H1 (cell line): ENCODE results near the gene PRKN. TPM values are rescaled to one million over a fixed set of nuclear protein-coding genes. Genes with fewer than 3 reads are reported as not detected.

ENCODE experiments used
- HDAC6 ChIP-seq: IDR thresholded peaks from one replicate; pipeline ENCODE4 v1.7.1; 2012; ENCODE audit warnings: low read depth, mild to moderate bottlenecking, inconsistent platforms, low read length, moderate library complexity
- TAF7 ChIP-seq: optimal IDR thresholded peaks from 2 replicates; pipeline ENCODE3; 2011; ENCODE audit warnings: low read depth, mild to moderate bottlenecking, inconsistent platforms, low read length, moderate library complexity, borderline replicate concordance
- polyA plus RNA-seq, 7 experiments: library from polyadenylated mRNA; depleted of rRNA in 3 of 7; stranded (reverse) in 5 of 7; unstranded in 2 of 7; fragments of >200 nt in 5 of 7; fragments of 200-250 nt in 2 of 7; gene quantifications; 1 replicate in 5 of 7; 2 replicates in 1 of 7; 4 replicates in 1 of 7; pipeline versions ENCODE4 v1.2.1 to v1.2.3, GENCODE V29; 2011 to 2013; ENCODE audit warnings: missing spikeins in 2 of 7, mixed read lengths in 2 of 7
- total RNA-seq: library from RNA; stranded (reverse); fragmentation: NEBNext Ultra II Directional; extraction: Animal tissue kit (Norgen Biotek cat#: 25700); gene quantifications from 2 replicates; pipeline ENCODE4 v1.2.1, GENCODE V29; 2021
- TF ChIP-seq, protein P1 (sequence below): fragments of 300-600 bp; sonication (generic); IDR thresholded peaks from 2 replicates; pipeline ENCODE4 v1.7.1; 2012; ENCODE audit warnings: low read length, moderate library complexity, mild to moderate bottlenecking, inconsistent platforms; ENCODE audit not compliant: insufficient replicate concordance
- TF ChIP-seq, protein P2 (sequence below): IDR thresholded peaks from 2 replicates; pipeline ENCODE4 v1.6.1; 2012; ENCODE audit warnings: inconsistent platforms

Gene PRKN
- total and polyA plus RNA-seq, 2 of the 8 experiments (the other 6 are each of a cell fraction or from before 2014, with no cell fraction given), result 0.13 to 0.29 TPM

DNA sequence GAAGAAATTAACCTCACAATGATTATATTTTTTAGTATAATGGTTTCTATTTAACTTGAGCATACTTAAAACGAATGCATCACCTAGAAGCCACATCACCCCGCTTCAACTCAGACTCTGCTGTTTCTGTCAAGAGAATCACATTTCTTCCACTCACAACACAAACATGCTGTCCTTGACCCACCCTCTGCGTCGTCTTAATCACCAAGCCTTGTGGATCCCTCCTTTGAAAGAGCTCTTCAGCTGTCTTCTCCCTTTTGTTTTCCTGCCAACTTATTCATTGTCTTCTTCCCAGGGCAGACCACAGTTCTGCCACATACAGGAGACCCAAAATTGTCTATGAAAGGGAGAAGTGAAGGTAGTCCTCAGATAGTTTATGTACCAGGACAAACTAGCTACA is 858.1 kb downstream of the PRKN start (continued):
- TF ChIP-seq, protein P1, sequence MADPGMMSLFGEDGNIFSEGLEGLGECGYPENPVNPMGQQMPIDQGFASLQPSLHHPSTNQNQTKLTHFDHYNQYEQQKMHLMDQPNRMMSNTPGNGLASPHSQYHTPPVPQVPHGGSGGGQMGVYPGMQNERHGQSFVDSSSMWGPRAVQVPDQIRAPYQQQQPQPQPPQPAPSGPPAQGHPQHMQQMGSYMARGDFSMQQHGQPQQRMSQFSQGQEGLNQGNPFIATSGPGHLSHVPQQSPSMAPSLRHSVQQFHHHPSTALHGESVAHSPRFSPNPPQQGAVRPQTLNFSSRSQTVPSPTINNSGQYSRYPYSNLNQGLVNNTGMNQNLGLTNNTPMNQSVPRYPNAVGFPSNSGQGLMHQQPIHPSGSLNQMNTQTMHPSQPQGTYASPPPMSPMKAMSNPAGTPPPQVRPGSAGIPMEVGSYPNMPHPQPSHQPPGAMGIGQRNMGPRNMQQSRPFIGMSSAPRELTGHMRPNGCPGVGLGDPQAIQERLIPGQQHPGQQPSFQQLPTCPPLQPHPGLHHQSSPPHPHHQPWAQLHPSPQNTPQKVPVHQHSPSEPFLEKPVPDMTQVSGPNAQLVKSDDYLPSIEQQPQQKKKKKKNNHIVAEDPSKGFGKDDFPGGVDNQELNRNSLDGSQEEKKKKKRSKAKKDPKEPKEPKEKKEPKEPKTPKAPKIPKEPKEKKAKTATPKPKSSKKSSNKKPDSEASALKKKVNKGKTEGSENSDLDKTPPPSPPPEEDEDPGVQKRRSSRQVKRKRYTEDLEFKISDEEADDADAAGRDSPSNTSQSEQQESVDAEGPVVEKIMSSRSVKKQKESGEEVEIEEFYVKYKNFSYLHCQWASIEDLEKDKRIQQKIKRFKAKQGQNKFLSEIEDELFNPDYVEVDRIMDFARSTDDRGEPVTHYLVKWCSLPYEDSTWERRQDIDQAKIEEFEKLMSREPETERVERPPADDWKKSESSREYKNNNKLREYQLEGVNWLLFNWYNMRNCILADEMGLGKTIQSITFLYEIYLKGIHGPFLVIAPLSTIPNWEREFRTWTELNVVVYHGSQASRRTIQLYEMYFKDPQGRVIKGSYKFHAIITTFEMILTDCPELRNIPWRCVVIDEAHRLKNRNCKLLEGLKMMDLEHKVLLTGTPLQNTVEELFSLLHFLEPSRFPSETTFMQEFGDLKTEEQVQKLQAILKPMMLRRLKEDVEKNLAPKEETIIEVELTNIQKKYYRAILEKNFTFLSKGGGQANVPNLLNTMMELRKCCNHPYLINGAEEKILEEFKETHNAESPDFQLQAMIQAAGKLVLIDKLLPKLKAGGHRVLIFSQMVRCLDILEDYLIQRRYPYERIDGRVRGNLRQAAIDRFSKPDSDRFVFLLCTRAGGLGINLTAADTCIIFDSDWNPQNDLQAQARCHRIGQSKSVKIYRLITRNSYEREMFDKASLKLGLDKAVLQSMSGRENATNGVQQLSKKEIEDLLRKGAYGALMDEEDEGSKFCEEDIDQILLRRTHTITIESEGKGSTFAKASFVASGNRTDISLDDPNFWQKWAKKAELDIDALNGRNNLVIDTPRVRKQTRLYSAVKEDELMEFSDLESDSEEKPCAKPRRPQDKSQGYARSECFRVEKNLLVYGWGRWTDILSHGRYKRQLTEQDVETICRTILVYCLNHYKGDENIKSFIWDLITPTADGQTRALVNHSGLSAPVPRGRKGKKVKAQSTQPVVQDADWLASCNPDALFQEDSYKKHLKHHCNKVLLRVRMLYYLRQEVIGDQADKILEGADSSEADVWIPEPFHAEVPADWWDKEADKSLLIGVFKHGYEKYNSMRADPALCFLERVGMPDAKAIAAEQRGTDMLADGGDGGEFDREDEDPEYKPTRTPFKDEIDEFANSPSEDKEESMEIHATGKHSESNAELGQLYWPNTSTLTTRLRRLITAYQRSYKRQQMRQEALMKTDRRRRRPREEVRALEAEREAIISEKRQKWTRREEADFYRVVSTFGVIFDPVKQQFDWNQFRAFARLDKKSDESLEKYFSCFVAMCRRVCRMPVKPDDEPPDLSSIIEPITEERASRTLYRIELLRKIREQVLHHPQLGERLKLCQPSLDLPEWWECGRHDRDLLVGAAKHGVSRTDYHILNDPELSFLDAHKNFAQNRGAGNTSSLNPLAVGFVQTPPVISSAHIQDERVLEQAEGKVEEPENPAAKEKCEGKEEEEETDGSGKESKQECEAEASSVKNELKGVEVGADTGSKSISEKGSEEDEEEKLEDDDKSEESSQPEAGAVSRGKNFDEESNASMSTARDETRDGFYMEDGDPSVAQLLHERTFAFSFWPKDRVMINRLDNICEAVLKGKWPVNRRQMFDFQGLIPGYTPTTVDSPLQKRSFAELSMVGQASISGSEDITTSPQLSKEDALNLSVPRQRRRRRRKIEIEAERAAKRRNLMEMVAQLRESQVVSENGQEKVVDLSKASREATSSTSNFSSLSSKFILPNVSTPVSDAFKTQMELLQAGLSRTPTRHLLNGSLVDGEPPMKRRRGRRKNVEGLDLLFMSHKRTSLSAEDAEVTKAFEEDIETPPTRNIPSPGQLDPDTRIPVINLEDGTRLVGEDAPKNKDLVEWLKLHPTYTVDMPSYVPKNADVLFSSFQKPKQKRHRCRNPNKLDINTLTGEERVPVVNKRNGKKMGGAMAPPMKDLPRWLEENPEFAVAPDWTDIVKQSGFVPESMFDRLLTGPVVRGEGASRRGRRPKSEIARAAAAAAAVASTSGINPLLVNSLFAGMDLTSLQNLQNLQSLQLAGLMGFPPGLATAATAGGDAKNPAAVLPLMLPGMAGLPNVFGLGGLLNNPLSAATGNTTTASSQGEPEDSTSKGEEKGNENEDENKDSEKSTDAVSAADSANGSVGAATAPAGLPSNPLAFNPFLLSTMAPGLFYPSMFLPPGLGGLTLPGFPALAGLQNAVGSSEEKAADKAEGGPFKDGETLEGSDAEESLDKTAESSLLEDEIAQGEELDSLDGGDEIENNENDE, result no peak
- TF ChIP-seq HDAC6 (no peak), TAF7 (no peak)
- TF ChIP-seq, protein P2, sequence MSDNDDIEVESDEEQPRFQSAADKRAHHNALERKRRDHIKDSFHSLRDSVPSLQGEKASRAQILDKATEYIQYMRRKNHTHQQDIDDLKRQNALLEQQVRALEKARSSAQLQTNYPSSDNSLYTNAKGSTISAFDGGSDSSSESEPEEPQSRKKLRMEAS, result no peak
